ENCODE results near the gene TUBA4A.

Gene TUBA4A

DNA sequence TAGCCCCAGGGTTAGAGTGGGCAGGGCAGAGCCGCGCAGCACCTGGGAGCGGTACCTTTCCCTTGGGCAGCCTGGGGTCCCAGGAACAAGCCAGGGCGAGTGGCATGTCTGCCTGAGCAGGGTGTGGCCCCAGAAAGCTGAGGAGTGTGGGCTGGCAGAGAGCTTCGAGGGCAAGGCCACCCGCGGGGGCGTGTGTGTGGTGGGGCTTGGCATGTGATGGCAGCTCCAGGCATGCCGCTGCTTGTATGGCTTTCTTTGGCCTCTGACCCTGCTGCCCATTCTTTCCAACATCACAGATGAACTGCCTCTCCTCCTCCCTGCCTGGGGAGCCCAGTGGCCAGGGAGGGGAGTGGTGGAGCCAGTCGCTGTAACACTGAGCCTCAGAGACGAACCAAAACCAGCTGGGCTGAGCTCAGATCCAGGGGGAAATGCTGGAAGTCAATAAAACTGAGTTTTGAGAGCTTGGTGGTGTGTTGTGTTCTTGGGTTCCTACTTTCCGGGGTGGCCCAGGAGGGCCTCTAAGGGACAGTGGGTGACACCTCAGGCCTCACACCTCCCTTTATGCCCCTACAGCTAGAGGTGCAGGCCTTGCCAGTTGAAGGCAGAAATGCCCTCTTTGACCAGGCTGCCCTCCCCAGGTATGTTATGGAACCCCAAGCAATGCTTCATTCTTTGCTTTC lies 32.9 kb upstream of the TUBA4A start:
- DNase-seq: no peak

DNA sequence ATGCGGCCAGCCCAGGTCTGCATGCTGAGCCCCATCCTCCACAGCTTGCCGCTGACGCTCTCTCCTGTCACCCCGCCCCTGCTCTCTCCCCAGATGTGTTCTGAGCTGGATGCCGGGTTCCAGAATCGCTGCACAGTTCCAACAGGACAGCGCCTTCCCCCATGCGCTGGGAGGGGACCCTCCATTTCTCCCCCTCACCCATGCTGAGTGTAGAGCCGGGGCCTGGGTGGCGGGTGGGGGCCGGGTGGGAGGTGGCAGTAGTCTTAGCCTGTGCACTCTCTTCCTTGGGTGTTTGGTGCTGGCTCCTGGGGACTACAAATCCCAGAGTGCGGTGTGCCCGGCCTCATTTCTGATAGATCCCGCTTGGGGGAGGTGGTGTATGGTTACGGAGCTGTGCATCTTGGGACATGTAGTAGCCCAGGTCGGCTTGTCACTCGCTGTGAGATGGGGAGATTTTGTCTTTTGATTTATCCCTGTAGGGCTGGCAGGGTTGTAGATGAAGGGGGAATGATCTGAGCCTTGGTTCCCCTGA lies 32.2 kb upstream of the TUBA4A start:
- DNase-seq: no peak

DNA sequence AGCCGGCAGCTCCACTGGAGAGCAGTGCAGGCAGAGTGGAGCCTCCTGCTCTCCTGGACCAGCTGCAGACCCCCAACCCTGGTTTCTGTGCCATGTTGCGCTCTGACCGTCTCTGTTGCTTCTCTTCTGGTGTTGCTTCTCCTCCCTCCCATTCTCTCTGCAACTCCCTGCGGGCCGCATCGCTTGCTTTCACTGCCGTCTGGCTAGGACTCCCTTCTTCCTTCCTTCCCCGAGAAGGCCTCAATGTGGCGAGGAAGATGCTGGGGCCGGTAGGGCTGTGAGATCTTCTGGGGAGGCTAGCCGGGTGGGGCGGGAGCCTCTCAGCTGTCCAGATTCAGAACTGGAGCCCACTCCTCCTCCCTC lies 31.6 kb upstream of the TUBA4A start:
- no peak for DNase-seq

DNA sequence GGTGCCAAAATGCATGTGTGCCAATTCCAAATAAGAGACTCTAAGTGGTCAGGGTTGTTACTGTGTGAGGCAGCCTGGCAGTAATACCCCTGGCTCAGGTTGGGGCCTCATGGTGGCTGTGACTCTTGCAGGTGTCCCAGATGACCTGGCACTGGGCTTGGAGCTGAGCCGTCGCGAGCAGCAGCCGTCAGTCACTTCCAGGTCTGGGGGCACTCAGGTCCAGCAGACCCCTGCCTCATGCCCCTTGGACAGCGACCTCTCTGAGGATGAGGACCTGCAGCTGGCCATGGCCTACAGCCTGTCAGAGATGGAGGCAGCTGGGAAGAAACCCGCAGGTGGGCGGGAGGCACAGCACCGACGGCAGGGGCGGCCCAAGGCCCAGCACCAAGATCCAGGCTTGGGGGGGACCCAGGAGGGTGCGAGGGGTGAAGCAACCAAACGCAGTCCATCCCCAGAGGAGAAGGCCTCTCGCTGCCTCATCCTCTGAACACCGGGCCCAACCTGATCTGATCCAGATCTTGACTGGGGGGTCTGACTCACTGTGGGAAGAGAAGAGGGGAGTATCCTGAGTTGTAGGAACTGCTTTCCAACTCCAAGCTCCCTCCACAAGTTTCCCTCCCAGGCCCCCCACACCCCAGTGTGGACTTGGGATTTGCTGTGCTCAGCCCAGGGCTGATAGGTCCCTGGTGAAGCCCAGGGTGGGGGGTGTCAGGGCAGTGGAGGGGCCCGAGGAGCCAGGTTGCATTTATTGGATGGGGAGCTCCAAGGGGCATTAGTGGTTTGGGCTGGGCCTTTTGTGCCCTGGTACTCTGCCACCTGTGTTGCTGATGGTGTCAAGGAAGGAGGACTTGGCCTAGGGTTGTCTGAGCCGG lies 31.0 kb upstream of the TUBA4A start:
- no peak for DNase-seq

DNA sequence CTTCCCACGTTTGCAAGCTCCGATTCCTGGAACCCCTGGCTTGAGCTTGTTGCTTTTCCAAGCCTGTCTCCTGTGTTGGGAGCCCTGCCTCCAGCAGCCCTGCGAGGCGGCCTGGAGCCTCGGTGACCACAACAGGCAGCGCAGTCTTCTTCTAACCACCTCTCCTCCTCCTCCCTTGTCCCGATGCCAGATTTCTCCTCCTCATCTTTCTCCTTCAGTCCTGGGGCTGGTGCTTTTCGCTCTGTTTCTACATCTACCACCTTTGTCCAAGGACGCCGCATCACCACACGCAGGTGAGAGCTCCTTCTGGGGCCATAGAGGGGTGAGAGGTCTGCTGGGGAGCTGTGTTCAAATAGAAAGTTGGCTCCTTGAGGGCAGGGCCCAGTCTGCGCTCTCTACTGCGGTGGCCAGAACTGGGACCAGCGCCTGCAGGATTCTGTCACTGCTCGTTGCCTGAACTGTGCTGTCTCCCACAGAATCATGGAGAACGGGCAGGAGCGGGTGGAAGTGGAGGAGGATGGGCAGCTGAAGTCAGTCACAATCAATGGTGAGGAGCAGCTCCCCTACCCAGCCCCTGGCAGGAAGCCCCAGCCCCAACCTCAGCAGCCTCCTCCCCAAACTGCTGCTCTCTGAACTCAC lies 29.3 kb upstream of the TUBA4A start:
- DNase-seq: no peak

DNA sequence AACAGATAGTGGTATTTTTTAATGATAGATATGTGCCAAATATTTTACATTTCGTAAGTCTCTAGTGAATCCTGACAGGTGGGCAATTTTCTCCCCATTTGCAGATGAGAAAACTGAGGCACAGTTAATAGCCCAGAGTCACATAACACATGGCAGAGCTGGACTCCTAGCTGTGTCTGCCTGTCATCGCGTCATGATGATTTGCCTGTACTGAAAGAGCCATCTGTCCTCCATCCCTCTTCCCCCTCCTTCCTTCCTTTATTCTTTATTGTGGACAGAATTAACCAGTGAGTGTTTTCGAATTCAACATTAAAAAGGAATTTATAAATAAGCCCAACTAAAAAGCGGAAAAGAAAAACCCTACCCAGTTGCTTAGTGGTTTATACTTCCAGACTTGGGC lies 28.7 kb upstream of the TUBA4A start:
- no peak for DNase-seq

DNA sequence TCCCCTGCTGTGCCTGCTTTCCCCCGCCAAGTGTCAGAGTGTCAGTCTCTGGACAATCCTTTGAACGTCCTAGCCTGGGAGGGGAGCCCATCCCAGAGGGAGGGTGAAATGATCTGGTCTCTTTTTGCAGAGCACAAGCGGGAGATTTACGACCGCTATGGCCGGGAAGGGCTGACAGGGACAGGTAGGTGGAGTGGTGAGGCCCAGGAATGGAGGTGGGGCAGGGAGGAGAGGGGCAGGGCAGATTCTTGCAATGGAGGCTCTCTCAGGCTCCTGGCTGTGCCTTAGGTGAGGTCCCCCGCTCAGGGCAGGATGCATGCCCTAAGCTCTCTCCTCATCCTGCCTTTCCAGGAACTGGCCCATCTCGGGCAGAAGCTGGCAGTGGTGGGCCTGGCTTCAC lies 27.9 kb upstream of the TUBA4A start:
- DNase-seq: no peak

DNA sequence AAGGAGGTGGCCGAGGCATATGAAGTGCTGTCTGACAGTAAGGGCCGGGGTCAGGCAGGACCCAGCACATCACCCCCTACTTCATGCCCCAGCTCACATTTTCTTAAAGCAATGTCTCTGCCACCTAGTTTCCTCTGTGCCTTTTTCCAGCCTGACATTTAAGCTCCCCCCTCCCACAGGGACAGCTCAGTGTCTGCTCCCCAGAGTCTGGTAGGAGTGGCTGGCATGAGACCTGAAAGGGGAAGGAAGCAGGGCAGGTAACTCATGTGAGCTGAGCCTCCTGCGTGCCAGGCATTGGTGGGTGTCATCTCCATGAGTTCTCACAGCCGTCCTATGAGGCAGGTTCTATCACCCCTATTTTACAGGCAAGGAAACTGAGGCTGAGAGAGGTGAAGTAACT lies 26.9 kb upstream of the TUBA4A start:
- DNase-seq: no peak

DNA sequence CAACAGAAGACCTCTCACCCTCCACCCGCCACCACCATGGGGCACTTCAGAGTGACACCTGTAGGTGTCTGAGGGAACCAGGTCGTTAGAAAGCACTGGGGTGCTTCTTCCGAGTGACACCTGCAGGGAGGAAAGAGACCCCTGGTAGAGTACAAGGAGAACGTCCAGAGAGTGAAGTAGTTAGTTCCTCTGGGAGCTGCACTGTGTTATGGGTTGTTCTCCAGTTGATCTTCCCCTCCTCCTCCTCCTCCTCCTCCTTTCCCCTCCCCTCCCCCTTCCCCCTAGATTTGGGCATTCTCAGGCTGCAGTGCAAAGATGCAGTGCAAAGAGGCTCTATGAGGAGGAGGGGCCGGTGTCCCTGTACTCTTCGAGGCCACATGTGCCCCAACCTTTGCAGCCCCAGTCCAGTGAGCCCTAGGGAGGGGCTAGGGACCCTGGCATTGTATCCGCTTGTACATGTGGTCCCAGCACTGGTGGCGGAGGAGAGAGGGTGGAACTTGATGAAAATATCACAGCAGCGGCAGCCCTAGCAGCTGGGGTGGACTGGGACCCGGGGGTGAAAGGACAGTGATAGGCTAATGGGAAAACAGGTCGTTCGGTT lies 26.3 kb upstream of the TUBA4A start:
- DNase-seq: no peak

DNA sequence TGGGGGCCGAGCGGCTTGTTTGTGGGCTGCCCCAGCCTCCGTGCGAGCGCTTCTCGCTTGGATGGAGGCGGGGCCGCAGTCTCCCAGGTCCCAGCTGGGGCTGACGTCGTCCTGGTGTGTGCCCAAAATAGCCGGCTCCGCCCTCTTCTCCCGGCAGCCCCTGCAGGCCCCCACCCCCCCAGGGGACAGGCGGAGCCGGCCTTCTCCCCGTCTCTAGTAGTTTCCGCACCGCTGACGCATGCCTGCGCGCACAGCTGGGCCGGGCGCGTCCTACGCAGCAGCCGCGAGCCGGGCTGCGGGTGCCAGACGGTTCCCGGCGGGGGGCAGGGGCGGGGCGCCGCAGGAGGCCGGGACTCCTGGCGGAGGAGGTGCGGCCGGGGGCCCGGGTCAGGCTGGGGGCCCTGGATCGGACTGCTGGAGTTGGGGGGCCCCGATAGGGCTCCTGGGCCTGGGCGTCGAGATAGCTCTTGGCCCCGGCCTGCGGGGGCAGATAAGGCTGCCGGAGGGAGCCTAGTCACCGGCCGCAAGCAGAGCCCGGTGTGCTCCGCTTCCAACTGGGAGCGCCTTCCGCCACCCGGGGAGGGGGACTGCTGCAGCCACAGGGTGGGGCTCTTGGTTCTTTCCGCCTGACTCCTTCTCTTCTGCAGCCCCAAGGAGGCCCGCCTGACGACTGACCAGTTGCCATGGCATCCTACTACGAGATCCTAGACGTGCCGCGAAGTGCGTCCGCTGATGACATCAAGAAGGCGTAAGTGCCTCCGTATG lies 25.6 kb upstream of the TUBA4A start, which contains the start of gene DNAJB2:
Gene DNAJB2 (plus strand): TSS at position 216 of the 765 bp plus-strand sequence. CDS start 468 bp downstream, at position 684.
- DNase-seq: peak; percentile 94

DNA sequence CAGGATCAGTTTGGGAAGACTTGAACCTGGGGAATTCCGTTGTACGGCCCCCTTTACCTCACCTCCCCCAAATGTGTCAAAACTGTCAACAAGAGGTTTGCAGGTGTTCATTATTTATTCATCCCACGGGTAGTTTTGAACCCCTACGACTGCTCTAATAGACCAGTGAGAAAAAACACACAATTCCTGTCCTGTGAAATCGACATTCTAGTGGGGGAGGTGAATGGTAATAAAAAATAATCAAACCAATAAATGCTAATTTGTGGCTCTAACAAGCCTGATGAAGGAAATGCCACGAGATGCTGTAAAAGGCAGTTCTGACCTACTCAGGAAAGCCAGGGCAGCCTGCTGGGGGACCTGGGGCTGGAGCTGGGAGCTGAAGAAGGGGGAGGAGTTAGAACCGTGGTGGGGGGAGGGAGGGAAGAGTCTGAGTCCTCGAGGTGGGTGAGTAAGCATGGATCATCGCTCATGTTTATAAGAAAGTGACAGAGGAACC lies 25.0 kb upstream of the TUBA4A start:
- DNase-seq: no peak

DNA sequence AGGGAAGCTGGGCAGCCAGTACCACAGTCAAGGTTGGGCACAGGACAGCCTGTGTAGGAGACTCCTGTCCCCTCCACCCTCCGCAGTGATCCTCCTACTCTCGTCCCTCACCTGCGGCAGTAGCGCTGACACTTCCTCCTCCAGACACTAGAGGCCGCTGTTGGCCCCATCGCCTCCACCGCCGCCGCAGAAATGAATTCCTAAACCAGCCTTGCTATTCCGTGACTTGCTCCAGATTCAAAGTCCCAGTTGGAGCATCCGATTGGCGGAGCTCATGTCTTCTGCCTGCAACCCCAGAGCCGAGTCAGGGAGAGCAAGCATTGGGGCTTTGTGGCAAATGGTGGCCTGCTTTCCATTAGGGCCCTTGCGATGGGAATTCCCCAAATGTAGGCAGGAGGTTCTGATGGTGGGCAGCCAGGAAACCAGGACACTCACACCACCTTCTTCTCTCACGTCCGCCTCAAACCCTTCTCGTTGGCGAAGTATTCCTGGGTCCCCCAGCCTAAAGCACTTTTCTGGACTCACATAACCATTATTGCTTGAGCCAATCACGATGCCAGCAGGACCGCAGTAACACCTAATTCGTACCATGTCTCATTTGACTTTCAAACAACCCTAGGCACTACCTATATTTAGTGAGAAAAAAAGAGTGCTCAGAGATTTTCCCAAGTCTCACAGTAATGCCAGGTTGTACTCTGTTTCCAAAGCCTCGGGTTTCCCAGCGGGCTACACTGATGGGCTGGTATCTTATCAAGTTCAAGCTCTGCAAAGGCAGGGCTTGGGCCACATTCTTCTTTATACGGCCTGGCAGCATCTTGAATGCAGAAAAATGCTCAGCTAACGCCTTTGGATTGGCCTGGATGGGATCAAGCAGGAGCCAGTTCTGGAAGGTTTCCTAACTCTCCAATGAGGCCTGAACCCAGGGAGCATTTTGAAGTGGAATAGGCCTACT lies 24.3 kb upstream of the TUBA4A start:
- peak; percentile 49 for DNase-seq

DNA sequence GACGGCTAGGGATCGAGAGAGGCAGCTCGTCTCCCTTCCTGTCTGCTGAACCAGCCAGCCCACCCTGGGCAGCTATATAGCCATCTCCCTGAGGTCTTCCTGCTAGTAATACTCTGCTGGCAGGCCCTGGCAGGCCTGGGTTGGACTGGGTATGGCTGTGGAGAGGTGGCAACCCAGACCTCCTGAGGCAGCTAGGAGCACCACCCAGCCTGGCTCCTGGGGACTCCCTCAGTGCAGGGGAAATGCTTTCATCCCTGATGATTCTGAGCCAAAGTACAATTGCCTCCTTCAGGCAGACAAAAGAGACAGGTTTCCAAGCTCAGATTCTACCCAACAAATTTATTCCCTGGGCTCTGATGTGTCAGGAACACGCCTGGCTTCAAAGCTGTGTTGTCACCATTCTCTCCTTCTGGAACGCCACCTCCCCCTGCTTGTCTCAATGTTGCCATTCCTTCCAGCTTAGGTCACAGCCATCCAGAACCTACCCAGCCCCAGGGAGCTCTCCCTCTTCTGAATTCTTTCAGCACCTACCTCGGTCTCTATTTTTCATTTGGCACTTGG lies 20.7 kb upstream of the TUBA4A start:
- DNase-seq: no peak

DNA sequence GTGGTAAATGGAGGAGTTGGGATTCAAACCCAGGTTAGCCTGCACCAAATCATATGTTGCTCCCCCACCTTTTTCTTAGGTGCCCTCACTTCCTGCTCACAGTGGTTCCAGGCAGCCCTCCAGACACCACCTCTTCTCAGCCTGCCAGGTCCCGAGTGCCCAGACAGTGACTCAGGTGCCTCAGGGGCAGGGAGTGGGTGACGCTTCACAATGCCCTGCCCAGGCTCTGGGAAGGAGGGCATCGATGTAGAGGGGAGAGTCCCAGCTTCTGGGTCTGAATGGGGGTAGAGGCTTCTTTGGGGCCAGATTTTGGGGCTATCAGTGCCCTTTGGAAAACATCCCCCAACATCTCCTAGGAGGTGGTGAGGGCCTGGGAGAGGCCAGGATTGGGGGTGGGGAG lies 20.2 kb upstream of the TUBA4A start:
- DNase-seq: no peak

DNA sequence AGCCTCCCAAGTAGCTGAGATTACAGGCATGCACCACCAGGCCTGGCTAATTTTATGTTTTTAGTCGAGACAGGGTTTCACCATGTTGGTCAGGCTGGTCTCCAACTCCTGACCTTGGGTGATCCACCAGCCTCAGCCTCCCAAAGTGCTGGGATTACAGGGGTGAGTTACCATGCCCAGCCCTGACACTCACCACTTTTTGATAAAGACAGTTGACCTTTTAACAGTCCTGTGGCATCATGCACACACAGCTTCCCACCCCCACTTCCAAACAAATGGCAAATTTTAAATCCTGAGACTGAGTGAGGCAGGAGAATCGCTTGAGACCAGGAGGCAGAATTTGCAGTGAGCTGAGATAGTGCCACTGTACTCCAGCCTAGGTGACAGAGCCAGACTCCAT lies 19.3 kb upstream of the TUBA4A start:
- no peak for DNase-seq

DNA sequence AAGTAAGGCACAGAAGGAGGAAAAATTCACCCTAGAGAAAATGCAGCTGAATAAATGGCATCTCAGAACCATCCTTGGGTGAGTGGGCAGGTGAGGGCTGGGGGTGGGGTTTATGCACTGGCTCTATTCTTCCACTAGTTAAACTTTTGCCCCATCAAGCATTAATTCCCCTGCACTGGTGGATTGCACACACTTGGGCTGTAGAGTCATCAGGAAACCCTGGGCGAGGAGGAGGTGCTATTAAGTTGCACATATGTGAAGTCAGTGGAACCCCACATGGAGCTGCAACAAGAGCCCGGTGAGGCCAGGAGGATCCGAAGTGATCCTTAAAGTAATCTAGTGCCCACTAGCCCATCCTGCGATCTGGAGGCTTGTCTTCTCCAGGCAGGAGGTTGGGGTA lies 18.6 kb upstream of the TUBA4A start:
- DNase-seq: no peak

DNA sequence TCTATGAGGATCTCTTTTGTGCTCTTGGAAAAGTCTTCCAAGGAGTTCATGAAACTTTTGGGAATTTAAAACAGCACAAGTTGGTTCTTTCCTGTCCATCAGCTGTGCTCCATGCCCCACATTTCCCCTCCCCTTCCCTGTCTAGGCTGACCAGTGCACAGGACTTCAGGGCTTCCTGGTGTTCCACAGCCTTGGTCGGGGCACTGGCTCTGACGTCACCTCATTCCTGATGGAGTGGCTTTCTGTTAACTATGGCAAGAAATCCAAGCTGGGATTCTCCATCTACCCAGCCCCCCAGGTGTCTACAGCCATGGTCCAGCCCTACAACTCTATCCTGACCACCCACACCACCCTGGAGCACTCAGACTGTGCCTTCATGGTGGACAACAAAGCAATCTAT lies 17.3 kb upstream of the TUBA4A start:
- DNase-seq: no peak

DNA sequence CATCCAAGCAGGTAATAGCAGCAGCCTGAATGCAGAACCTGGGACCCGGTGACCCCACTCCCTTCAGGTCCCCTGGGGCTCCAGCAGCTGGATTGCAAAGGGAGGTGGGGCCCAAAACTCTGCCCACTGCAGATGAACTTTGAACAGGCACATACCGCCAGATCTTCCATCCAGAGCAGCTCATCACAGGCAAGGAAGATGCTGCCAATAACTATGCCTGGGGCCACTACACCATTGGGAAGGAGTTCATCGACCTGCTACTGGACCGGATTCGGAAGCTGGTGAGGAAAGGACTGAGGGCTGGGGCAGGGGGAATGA lies 16.3 kb upstream of the TUBA4A start:
- DNase-seq: no peak

DNA sequence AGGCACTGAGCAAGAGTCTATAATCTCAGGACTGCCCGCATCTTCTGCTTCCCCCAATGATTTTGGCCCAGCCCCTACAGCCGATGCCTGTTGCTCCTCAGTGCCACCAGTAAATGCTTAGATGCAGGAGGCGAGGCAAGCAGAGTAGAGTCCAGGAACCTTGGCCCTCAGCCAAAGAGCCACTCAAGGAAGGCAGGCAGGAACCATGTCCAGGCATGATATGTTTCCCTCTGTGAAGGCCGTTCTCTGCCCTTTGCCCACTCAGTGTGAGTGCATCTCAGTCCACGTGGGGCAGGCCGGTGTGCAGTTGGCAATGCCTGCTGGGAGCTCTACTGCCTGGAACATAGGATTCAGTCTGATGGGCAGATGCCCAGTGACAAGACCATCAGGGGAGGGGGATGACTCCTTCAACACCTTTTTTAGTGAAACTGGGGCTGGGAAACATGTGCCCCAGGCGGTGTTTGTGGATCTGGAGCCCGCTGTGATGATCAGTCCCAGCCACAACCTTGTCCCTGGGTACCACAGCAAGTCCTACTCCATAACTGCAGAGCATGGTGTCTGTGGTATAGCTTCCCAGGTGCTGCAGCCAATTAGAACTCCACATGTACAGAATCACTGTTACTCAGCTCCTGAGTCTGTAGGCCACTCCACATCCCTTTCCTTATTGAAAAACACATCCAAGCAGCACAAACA lies 15.8 kb upstream of the TUBA4A start:
- no peak for DNase-seq

DNA sequence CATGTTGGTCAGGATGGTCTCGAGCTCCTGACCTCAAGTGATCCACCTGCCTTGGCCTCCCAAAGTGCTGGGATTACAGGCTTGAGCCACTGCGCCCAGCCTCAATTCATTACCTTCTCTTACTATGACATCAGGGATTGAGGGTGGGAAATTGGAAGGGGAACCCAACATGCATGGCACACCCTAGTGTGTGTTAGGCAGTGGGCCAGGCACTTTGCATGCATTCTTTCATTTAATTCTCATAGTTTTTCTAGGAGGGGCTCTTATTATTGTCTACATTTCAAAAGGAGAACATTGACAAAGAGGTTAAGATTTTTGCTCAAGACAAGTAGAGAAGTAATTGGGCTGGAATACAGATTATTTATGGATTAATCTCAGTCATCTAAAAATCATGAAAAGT lies 14.6 kb upstream of the TUBA4A start:
- DNase-seq: no peak

All from GDM1 (cell line).